Retinal pigment epithelial cell (primary cell): ENCODE results near the gene LIN9.

ENCODE experiments used
- DNase-seq: peaks from one replicate; pipeline ENCODE4 v3.0.0-alpha.2; 2010; ENCODE audit warnings: low read depth
- H3K4me3 ChIP-seq: 2 replicates; pipeline ENCODE4 v1.5.1; 2011; ENCODE audit warnings: mild to moderate bottlenecking, low read length, control low read depth, moderate library complexity
- TF ChIP-seq, protein P1 (sequence below): conservative IDR thresholded peaks from 2 replicates; pipeline ENCODE4 v1.5.1; 2011; ENCODE audit warnings: low read depth, low read length, control low read depth, inconsistent platforms

Gene LIN9

DNA sequence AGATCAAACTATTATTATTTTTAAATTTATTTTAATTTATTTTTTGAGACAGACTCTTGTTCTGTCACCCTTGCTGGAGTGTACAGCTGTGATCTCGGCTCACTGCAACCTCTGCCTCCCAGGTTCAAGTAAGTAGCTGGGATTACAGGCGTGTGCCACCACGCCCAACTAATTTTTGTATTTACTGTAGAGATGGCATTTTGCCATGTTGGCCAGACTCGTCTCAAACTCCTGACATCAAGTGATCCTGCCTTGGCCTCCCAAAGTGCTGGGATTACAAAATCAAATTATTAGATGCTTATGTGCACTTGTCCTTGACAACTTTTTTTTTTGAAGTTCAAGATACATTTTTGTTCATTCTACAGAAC lies 15.4 kb downstream of the LIN9 start:
- DNase-seq, result no peak
- TF ChIP-seq, protein P1, sequence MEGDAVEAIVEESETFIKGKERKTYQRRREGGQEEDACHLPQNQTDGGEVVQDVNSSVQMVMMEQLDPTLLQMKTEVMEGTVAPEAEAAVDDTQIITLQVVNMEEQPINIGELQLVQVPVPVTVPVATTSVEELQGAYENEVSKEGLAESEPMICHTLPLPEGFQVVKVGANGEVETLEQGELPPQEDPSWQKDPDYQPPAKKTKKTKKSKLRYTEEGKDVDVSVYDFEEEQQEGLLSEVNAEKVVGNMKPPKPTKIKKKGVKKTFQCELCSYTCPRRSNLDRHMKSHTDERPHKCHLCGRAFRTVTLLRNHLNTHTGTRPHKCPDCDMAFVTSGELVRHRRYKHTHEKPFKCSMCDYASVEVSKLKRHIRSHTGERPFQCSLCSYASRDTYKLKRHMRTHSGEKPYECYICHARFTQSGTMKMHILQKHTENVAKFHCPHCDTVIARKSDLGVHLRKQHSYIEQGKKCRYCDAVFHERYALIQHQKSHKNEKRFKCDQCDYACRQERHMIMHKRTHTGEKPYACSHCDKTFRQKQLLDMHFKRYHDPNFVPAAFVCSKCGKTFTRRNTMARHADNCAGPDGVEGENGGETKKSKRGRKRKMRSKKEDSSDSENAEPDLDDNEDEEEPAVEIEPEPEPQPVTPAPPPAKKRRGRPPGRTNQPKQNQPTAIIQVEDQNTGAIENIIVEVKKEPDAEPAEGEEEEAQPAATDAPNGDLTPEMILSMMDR, result no peak
- H3K4me3 ChIP-seq, result no peak overlapping the region

DNA sequence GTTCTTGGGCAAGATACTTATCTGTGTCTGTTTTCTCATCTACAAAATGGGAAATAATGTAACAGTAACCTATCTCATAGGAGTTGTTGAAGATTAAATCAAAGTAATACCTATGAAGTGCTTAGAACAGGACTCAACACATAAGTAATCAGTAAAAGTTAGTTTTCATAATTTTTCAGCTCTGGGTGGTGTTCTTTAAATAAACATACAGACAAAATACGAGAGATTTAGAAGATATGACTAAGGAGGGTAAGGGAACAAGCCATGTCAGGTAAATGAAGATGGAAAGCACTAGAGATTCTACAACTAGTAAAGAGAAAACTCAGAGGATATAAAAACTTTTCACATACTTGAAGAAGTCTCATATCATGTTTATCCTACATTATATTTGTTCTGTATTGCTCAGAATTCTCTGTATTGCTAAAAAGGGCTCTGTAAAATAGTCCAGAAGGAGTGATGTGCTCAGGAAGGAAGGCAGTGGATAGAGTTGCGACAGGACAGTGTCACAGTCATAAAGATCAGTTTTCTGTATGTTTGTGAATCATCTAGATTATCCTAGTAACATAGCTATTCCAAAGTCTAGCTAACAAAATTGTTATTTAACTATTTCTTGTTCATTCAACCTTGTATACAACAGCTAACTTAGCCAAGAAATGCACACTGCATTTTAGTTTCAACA lies 16.0 kb downstream of the LIN9 start:
- no peak overlapping the region for H3K4me3 ChIP-seq
- no peak for DNase-seq
- TF ChIP-seq, protein P1, result no peak

DNA sequence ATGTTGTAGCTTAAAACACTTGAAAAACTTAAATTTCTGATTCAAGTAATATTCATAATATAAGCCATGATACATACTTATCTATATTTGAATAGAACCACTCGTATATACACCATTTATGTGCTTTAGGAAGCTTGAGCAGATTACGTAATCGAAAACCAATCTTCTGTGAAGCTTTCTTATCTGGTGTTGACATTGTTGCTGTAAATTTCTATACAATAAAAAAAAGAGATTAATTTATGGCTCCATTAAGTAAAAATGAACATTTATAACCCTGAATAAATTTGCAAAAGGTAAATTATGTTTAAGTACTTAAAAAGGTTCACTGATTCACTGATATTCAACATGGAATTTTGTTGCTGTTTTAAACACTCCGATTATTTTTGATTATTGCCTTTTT lies 21.4 kb downstream of the LIN9 start:
- no peak for DNase-seq
- TF ChIP-seq, protein P1, result no peak
- no peak overlapping the region for H3K4me3 ChIP-seq

DNA sequence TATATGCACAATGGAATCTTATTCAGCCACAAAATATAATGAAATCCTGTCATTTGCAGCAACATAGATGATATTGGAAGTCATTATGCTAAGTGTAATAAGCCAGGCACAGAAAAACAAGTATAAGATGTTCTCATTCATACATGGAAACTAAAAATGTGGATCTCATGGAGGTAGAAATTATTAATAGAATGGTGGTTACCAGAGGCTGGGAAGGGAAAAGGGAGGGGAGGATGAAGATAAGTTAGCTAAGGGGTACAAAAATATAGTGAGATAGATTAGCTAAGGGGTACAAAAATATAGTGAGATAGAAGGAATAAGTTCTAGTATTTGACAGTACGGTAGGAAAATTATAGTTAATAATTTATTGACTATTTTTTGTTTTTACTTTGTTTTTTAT lies 27.9 kb downstream of the LIN9 start:
- TF ChIP-seq, protein P1, result no peak

DNA sequence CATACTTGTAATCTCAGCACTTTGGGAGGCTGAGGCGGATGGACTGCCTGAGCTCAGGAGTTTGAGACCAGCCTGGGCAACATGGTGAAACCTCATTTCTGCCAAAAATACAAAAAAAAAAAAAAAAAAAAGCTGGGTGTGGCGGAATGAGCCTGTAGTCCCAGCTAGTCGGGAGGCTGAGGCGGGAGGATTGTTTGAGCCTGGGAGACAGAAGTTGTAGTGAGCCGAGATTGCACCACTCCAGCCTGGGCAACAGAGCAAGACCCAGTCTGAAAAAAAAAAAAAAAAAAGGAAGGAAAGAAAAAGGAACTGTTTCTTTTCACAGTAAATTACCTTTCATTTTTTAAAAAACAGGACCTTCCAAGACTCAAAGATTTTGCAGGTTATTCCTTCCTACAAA lies 29.5 kb downstream of the LIN9 start:
- TF ChIP-seq, protein P1, result no peak
- DNase-seq, result no peak
- H3K4me3 ChIP-seq, result no peak overlapping the region

More for the DNA sequence above, 27.9 kb downstream of the LIN9 start:
- H3K4me3 ChIP-seq, result no peak overlapping the region
- no peak for DNase-seq

DNA sequence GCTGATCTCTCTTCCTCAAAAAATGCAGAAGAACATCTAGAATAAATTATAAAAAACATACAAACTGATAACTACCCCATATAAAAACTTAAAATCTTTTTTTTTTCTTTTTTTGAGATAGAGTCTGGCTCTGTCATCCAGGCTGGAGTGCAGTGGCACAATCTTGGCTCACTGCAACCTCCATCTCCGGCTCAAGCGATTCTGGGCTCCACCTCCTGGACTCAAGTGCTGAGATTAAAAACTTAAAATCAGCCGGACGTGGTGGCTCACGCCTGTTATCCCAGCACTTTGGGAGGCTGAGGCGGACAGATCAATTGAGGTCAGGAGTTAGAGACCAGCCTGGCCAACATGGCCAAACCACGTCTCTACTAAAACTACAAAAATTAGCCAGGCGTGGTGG lies 31.1 kb downstream of the LIN9 start:
- DNase-seq, result no peak
- no peak overlapping the region for H3K4me3 ChIP-seq
- TF ChIP-seq, protein P1, result no peak

DNA sequence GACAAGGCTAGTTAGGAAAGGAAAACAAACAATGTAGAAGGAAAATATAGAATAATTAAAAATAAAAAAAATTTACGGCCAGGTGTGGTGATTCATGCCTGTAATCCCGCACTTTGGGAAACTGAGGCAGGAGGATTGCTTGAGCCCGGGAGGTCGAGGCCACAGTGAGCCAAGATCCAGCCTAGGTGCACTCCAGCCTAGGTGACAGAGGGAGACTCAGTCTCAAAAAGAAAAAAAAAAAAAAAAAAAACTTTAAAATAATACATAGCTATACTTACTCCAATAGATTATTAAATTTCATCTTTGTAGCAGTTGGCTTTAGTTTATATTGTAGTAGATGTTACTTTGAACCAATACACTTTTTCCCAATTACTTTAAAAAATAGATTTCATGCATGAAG lies 32.0 kb downstream of the LIN9 start:
- no peak overlapping the region for H3K4me3 ChIP-seq
- TF ChIP-seq, protein P1, result no peak
- no peak for DNase-seq
